ENCODE measurements around the gene MYOZ3.
A peak's percentile ranks its signal among the peaks of the same experiment; 100 is the strongest.

The MYOZ3 gene

GRCh38 chr5:150642991-150643710 lies 17.9 kb upstream of the MYOZ3 start:
- DNase-seq (ENCODE audit: low read depth): no peak

- no peak for DNase-seq (ENCODE audit: low read depth)
Measured at GRCh38 chr5:150644058-150644457, 17.0 kb upstream of the MYOZ3 start.

- DNase-seq (ENCODE audit: low read depth): no peak
Measured at GRCh38 chr5:150644514-150644913, 16.5 kb upstream of the MYOZ3 start.

GRCh38 chr5:150645070-150645700 lies 15.9 kb upstream of the MYOZ3 start:
- peak; percentile 87 for DNase-seq (ENCODE audit: low read depth)

- DNase-seq (ENCODE audit: low read depth): no peak
Measured at GRCh38 chr5:150647275-150648251, 13.5 kb upstream of the MYOZ3 start.

- no peak for DNase-seq (ENCODE audit: low read depth)
Measured at GRCh38 chr5:150648294-150649107, 12.6 kb upstream of the MYOZ3 start.

- DNase-seq (ENCODE audit: low read depth): no peak
Measured at GRCh38 chr5:150649108-150650020, 11.7 kb upstream of the MYOZ3 start.

GRCh38 chr5:150650021-150651006 lies 10.7 kb upstream of the MYOZ3 start:
- no peak for DNase-seq (ENCODE audit: low read depth)

- no peak for DNase-seq (ENCODE audit: low read depth)
Measured at GRCh38 chr5:150651382-150651781, 9.7 kb upstream of the MYOZ3 start.

GRCh38 chr5:150651924-150652671 lies 9.0 kb upstream of the MYOZ3 start:
- DNase-seq (ENCODE audit: low read depth): no peak

- no peak for DNase-seq (ENCODE audit: low read depth)
Measured at GRCh38 chr5:150653145-150653761, 7.8 kb upstream of the MYOZ3 start.

- DNase-seq (ENCODE audit: low read depth): no peak
Measured at GRCh38 chr5:150653762-150654556, 7.1 kb upstream of the MYOZ3 start.

GRCh38 chr5:150655221-150655620 lies 5.8 kb upstream of the MYOZ3 start:
- no peak for DNase-seq (ENCODE audit: low read depth)

GRCh38 chr5:150656191-150657132 lies 4.6 kb upstream of the MYOZ3 start:
- DNase-seq (ENCODE audit: low read depth): no peak

GRCh38 chr5:150658121-150658520 lies 2.9 kb upstream of the MYOZ3 start:
- DNase-seq (ENCODE audit: low read depth): no peak

GRCh38 chr5:150658699-150659265 lies 2.3 kb upstream of the MYOZ3 start:
- DNase-seq (ENCODE audit: low read depth): no peak

Measured in HS-5 (cell line).